ENCODE measurements around the gene SETD7.

GRCh38 chr4:139552517-139553307 lies 3.3 kb downstream of the SETD7 start:
- TF ChIP-seq CTCF (IDR thresholded peaks at IDR 0.05) (no peak), POLR2A (IDR thresholded peaks at IDR 0.05) (no peak)
